ENCODE measurements around the gene GRWD1. TPM values are rescaled to one million over a fixed set of nuclear protein-coding genes. Genes with fewer than 3 reads are reported as not detected.

GRWD1 gene
- total RNA-seq, 2 experiments from 2014 or later, result 21.4 to 21.7 TPM

DNA sequence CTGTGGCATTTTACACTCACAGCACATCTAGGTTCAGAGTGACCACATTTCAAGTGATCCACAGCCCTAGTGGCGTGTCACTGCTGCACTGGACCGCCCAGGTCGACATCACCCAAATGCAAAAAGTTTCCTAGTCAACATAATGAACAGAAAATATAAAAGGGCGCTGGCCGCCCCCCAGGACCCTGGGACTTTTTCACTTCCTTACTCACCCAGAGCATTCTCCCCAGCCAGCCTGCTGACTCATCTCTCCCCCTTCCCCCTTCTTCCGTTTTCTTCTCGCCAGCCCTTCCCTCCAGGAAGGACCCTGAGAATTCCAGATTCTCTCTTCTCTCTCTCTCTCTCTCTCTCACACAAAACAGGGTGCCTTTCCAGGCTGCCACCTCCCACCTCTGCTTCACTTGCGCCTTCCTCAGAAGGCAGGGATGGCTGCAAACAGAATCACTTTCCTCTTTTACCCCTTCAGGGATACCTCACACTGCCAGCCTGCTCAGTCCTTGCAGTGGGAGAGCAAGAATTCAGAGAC, 21.0 kb upstream of the GRWD1 start:
- Histone ChIP-seq H3K36me3 (ENCODE audit: insufficient read depth, low read length) (no peaks in the 10 kb centered on the region), H3K9me3 (ENCODE audit: control insufficient read depth in 1 of 2, insufficient read depth in 1 of 2, low read length in 2 of 2) (no peaks in the 10 kb centered on the region), H3K4me3 (ENCODE audit: low read length) (no peak overlapping the region), H3K4me1 (ENCODE audit: insufficient read depth, low read length) (no peaks in the 10 kb centered on the region), H3K27ac (ENCODE audit: low read depth in 1 of 2, low read length in 2 of 2) (no peak overlapping the region), H3K27me3 (ENCODE audit: control insufficient read depth in 1 of 2, insufficient read depth in 2 of 2, low read length in 2 of 2) (no peaks in the 10 kb centered on the region)
- Mint-ChIP-seq H3K4me3 (no peak overlapping the region), H3K4me1 (ENCODE audit: low read depth) (no peaks in the 10 kb centered on the region), H3K27me3 (peaks cover 5% of the 10 kb centered on the region), H3K36me3 (ENCODE audit: low read depth) (no peaks in the 10 kb centered on the region), H3K27ac (no peak overlapping the region), H3K9me3 (no peaks in the 10 kb centered on the region)
- DNase-seq, result peak in 2 of 14 experiments; percentile 43 to 51
- ATAC-seq (ENCODE audit: poor library complexity), result no peak
- intact Hi-C loops (cut with DNase I, micrococcal nuclease), result no loop called here
- POLR2A ChIA-PET, result no interaction called here
- CTCF ChIA-PET, result no interaction called here
- TF ChIP-seq, protein P1, sequence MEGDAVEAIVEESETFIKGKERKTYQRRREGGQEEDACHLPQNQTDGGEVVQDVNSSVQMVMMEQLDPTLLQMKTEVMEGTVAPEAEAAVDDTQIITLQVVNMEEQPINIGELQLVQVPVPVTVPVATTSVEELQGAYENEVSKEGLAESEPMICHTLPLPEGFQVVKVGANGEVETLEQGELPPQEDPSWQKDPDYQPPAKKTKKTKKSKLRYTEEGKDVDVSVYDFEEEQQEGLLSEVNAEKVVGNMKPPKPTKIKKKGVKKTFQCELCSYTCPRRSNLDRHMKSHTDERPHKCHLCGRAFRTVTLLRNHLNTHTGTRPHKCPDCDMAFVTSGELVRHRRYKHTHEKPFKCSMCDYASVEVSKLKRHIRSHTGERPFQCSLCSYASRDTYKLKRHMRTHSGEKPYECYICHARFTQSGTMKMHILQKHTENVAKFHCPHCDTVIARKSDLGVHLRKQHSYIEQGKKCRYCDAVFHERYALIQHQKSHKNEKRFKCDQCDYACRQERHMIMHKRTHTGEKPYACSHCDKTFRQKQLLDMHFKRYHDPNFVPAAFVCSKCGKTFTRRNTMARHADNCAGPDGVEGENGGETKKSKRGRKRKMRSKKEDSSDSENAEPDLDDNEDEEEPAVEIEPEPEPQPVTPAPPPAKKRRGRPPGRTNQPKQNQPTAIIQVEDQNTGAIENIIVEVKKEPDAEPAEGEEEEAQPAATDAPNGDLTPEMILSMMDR (IDR thresholded peaks at IDR 0.05), result no peak

DNA sequence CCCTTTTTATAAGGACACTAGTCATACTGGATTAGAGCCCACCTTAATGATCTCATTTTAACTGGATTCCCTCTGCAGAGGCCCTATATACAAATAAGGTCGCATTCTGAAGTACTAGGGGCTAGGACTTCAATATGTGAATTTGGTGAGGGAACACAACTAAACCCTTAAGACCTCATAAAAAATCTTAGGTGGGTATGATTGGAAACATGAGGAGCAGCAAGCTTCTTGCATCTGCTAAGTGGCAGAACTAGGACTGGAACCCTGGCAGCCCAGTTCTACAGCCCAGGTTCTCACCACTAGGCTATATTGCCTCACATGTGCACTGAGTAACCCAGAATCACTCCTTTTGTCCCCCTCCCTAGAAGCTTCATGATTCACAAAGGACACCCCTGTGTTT, 17.1 kb upstream of the GRWD1 start:
- intact Hi-C loops (cut with DNase I, micrococcal nuclease), result no loop called here
- Histone ChIP-seq H3K4me3 (ENCODE audit: low read length) (no peak overlapping the region), H3K4me1 (ENCODE audit: insufficient read depth, low read length) (no peaks in the 10 kb centered on the region), H3K9me3 (ENCODE audit: control insufficient read depth in 1 of 2, insufficient read depth in 1 of 2, low read length in 2 of 2) (no peaks in the 10 kb centered on the region), H3K27me3 (ENCODE audit: control insufficient read depth in 1 of 2, insufficient read depth in 2 of 2, low read length in 2 of 2) (no peaks in the 10 kb centered on the region), H3K36me3 (ENCODE audit: insufficient read depth, low read length) (no peaks in the 10 kb centered on the region), H3K27ac (ENCODE audit: low read depth in 1 of 2, low read length in 2 of 2) (no peak overlapping the region)
- Mint-ChIP-seq H3K27ac (no peak overlapping the region), H3K9me3 (no peaks in the 10 kb centered on the region), H3K4me1 (ENCODE audit: low read depth) (no peaks in the 10 kb centered on the region), H3K4me3 (no peak overlapping the region), H3K36me3 (ENCODE audit: low read depth) (no peaks in the 10 kb centered on the region), H3K27me3 (no peaks in the 10 kb centered on the region)
- ChIA-PET CTCF (no interaction called here), POLR2A (no interaction called here)
- ATAC-seq (ENCODE audit: poor library complexity) (no peak), DNase-seq (no peak)
- TF ChIP-seq, protein P1 (IDR thresholded peaks at IDR 0.05), result no peak

DNA sequence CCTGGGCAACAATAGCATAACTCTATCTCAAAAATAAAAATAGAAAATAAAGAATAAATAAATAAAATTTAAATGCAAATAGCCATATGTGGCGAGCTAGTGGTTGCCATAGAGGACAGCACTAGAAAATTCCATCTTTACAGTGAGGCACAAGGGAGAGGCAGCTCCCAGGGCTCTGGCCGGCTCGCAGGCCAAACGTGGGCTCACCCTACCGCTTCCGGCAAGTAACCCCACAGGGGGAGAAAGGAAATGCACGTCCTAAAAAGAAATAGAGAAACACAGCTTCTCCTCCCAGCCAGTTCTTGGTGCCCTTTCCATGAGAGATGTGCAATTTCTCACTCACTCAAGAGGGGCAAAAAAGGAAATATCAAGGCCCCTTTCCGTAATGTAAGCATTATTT, 12.4 kb upstream of the GRWD1 start:
- H3K4me1 Mint-ChIP-seq (ENCODE audit: low read depth), result no peaks in the 10 kb centered on the region
- TF ChIP-seq, protein P1 (IDR thresholded peaks at IDR 0.05), result no peak
- no peak for ATAC-seq (ENCODE audit: poor library complexity)
- Histone ChIP-seq H3K9me3 (ENCODE audit: control insufficient read depth in 1 of 2, insufficient read depth in 1 of 2, low read length in 2 of 2) (no peaks in the 10 kb centered on the region), H3K4me3 (ENCODE audit: low read length) (no peak overlapping the region), H3K27ac (ENCODE audit: low read depth in 1 of 2, low read length in 2 of 2) (no peak overlapping the region), H3K4me1 (ENCODE audit: insufficient read depth, low read length) (no peaks in the 10 kb centered on the region), H3K36me3 (ENCODE audit: insufficient read depth, low read length) (no peaks in the 10 kb centered on the region), H3K27me3 (ENCODE audit: control insufficient read depth in 1 of 2, insufficient read depth in 2 of 2, low read length in 2 of 2) (peaks cover 7 to 15% of the 10 kb centered on the region in 2 experiments)
- H3K4me3 Mint-ChIP-seq, result no peak overlapping the region
- H3K27ac Mint-ChIP-seq, result no peak overlapping the region
- POLR2A ChIA-PET, result no interaction called here
- intact Hi-C loops (cut with DNase I, micrococcal nuclease), result no loop called here
- peaks cover 21% of the 10 kb centered on the region for H3K27me3 Mint-ChIP-seq
- no peak for DNase-seq
- no peaks in the 10 kb centered on the region for H3K36me3 Mint-ChIP-seq (ENCODE audit: low read depth)
- CTCF ChIA-PET, result interaction anchor here (0.6 kb wide), 1 partner anchor 120 kb away, joined by 4 read pairs; no protein-coding TSS in a partner anchor
- no peaks in the 10 kb centered on the region for H3K9me3 Mint-ChIP-seq

Data from CD4-positive, alpha-beta T cell (primary cell).